ENCODE data around the gene CRB3.

CRB3 gene

GRCh38 chr19:6509118-6509971 is 45.3 kb downstream of the CRB3 start:
- Histone ChIP-seq H3K36me3 (ENCODE audit: control insufficient read depth, insufficient read depth, low read length) (no peaks in the 10 kb centered on the region), H3K4me1 (ENCODE audit: control insufficient read depth, insufficient read depth, low read length) (no peaks in the 10 kb centered on the region), H3K27ac (ENCODE audit: low read length) (no peak overlapping the region), H3K9me3 (ENCODE audit: control insufficient read depth, insufficient read depth, low read length) (no peaks in the 10 kb centered on the region), H3K27me3 (ENCODE audit: control insufficient read depth, insufficient read depth, low read length) (no peaks in the 10 kb centered on the region), H3K4me3 (ENCODE audit: low read length) (no peak overlapping the region)
- no CpG with 5 or more reads among the region's 20 CpGs for WGBS (ENCODE audit: insufficient coverage, insufficient read length)
- no peak for DNase-seq (ENCODE audit: low read depth, low spot score)

GRCh38 chr19:6510618-6511017 is 46.5 kb downstream of the CRB3 start:
- DNase-seq (ENCODE audit: low read depth, low spot score): no peak
- WGBS (ENCODE audit: insufficient coverage, insufficient read length): no CpG with 5 or more reads among the region's 7 CpGs

GRCh38 chr19:6514089-6514488 is 50.0 kb downstream of the CRB3 start:
- Histone ChIP-seq H3K4me1 (ENCODE audit: control insufficient read depth, insufficient read depth, low read length) (no peaks in the 10 kb centered on the region), H3K4me3 (ENCODE audit: low read length) (no peak overlapping the region), H3K36me3 (ENCODE audit: control insufficient read depth, insufficient read depth, low read length) (no peaks in the 10 kb centered on the region), H3K27me3 (ENCODE audit: control insufficient read depth, insufficient read depth, low read length) (no peaks in the 10 kb centered on the region), H3K27ac (ENCODE audit: low read length) (no peak overlapping the region), H3K9me3 (ENCODE audit: control insufficient read depth, insufficient read depth, low read length) (no peaks in the 10 kb centered on the region)
- no CpG with 5 or more reads among the region's 9 CpGs for WGBS (ENCODE audit: insufficient coverage, insufficient read length)
- DNase-seq (ENCODE audit: low read depth, low spot score): no peak

More at GRCh38 chr19:6510618-6511017, 46.5 kb downstream of the CRB3 start:
- no peaks in the 10 kb centered on the region for H3K4me1 ChIP-seq (ENCODE audit: control insufficient read depth, insufficient read depth, low read length)
- H3K4me3 ChIP-seq (ENCODE audit: low read length): no peak overlapping the region
- no peaks in the 10 kb centered on the region for H3K27me3 ChIP-seq (ENCODE audit: control insufficient read depth, insufficient read depth, low read length)
- no peaks in the 10 kb centered on the region for H3K36me3 ChIP-seq (ENCODE audit: control insufficient read depth, insufficient read depth, low read length)
- no peaks in the 10 kb centered on the region for H3K9me3 ChIP-seq (ENCODE audit: control insufficient read depth, insufficient read depth, low read length)
- no peak overlapping the region for H3K27ac ChIP-seq (ENCODE audit: low read length)

- Histone ChIP-seq H3K4me3 (ENCODE audit: low read length) (no peak overlapping the region), H3K36me3 (ENCODE audit: control insufficient read depth, insufficient read depth, low read length) (no peaks in the 10 kb centered on the region), H3K4me1 (ENCODE audit: control insufficient read depth, insufficient read depth, low read length) (no peaks in the 10 kb centered on the region), H3K27me3 (ENCODE audit: control insufficient read depth, insufficient read depth, low read length) (no peaks in the 10 kb centered on the region), H3K9me3 (ENCODE audit: control insufficient read depth, insufficient read depth, low read length) (no peaks in the 10 kb centered on the region), H3K27ac (ENCODE audit: low read length) (no peak overlapping the region)
- no peak for DNase-seq (ENCODE audit: low read depth, low spot score)
- no CpG with 5 or more reads among the region's 15 CpGs for WGBS (ENCODE audit: insufficient coverage, insufficient read length)
These were observed 51.0 kb downstream of the CRB3 start for GRCh38 chr19:6514926-6515544.

GRCh38 chr19:6516018-6516658 is 52.1 kb downstream of the CRB3 start:
- DNase-seq (ENCODE audit: low read depth, low spot score): peak; percentile 88
- Histone ChIP-seq H3K4me1 (ENCODE audit: control insufficient read depth, insufficient read depth, low read length) (no peaks in the 10 kb centered on the region), H3K9me3 (ENCODE audit: control insufficient read depth, insufficient read depth, low read length) (no peaks in the 10 kb centered on the region), H3K36me3 (ENCODE audit: control insufficient read depth, insufficient read depth, low read length) (no peaks in the 10 kb centered on the region), H3K4me3 (ENCODE audit: low read length) (peak overlapping the region; percentile 53; the same call in 1 of the 2 replicates), H3K27ac (ENCODE audit: low read length) (no peak overlapping the region), H3K27me3 (ENCODE audit: control insufficient read depth, insufficient read depth, low read length) (no peaks in the 10 kb centered on the region)
- WGBS (ENCODE audit: insufficient coverage, insufficient read length): no CpG with 5 or more reads among the region's 26 CpGs

Measured in iPS DF 6.9 (cell line).